Measurements from ENCODE around the gene FOXP2. TPM values are rescaled to one million over a fixed set of nuclear protein-coding genes. Genes with fewer than 3 reads are reported as not detected.

FOXP2 gene
- total RNA-seq, 1 experiment from 2014 or later, result not detected

GRCh38 chr7:114622221-114622620 is 207.6 kb downstream of the FOXP2 start:
- H3K9ac ChIP-seq (ENCODE audit: low read length), result no peak overlapping the region
- H3K4me2 ChIP-seq (ENCODE audit: low read length), result no peak overlapping the region
- H3K79me2 ChIP-seq (ENCODE audit: low read length), result no peaks in the 10 kb centered on the region
- H3K4me3 ChIP-seq (ENCODE audit: low read length), result no peak overlapping the region
- POLR2A ChIA-PET (ENCODE audit: unreplicated experiment), result no interaction called here
- H3K9me3 ChIP-seq (ENCODE audit: low read length), result no peaks in the 10 kb centered on the region
- no peak overlapping the region for H2AFZ ChIP-seq (ENCODE audit: low read length)
- CTCF ChIA-PET, result interaction anchor here (0.6 kb wide), 1 partner anchor 53 kb away, joined by 3 read pairs; no protein-coding TSS in a partner anchor
- no peaks in the 10 kb centered on the region for H3F3A ChIP-seq (ENCODE audit: low read length, unreplicated experiment)
- BruUV-seq (replicated peaks), result no TSS peak
- H3K36me3 ChIP-seq (ENCODE audit: low read depth, low read length), result no peaks in the 10 kb centered on the region
- no peaks in the 10 kb centered on the region for H4K20me1 ChIP-seq (ENCODE audit: low read length)
- H3K4me1 ChIP-seq (ENCODE audit: insufficient read depth, low read length), result no peaks in the 10 kb centered on the region
- ATAC-seq (no peak), DNase-seq (no peak)
- peaks cover 80% of the 10 kb centered on the region for H3K27me3 ChIP-seq (ENCODE audit: low read length)
- intact Hi-C loops (cut with micrococcal nuclease), result no loop called here
- TF ChIP-seq EZH2 (IDR thresholded peaks at IDR 0.05; ENCODE audit: low read length, unreplicated experiment), result no peak
- TF ChIP-seq EZH2phosphoT487 (IDR thresholded peaks at IDR 0.05; ENCODE audit: borderline replicate concordance, low read length), result no peak
- TF ChIP-seq CTCF (conservative IDR thresholded peaks at IDR 0.05; ENCODE audit: low read depth, low read length), result no peak
- H3K27ac ChIP-seq (ENCODE audit: low read length), result no peak overlapping the region
- H3K9me2 ChIP-seq (replicated peaks; ENCODE audit: low read length), result no peaks in the 10 kb centered on the region

- Histone ChIP-seq H3K27ac (ENCODE audit: low read length) (no peak overlapping the region), H3K9me3 (ENCODE audit: low read length) (no peaks in the 10 kb centered on the region), H3K79me2 (ENCODE audit: low read length) (no peaks in the 10 kb centered on the region), H3K36me3 (ENCODE audit: low read depth, low read length) (no peaks in the 10 kb centered on the region), H3K9me2 (replicated peaks; ENCODE audit: low read length) (no peaks in the 10 kb centered on the region), H3F3A (ENCODE audit: low read length, unreplicated experiment) (no peaks in the 10 kb centered on the region), H3K4me3 (ENCODE audit: low read length) (no peak overlapping the region), H3K4me1 (ENCODE audit: insufficient read depth, low read length) (no peaks in the 10 kb centered on the region), H3K9ac (ENCODE audit: low read length) (no peak overlapping the region), H3K27me3 (ENCODE audit: low read length) (peaks cover 81% of the 10 kb centered on the region), H3K4me2 (ENCODE audit: low read length) (no peak overlapping the region), H2AFZ (ENCODE audit: low read length) (no peak overlapping the region), H4K20me1 (ENCODE audit: low read length) (no peaks in the 10 kb centered on the region)
- intact Hi-C loops (cut with micrococcal nuclease), result no loop called here
- TF ChIP-seq EZH2 (IDR thresholded peaks at IDR 0.05; ENCODE audit: low read length, unreplicated experiment), result no peak
- DNase-seq, result no peak
- ChIA-PET POLR2A (ENCODE audit: unreplicated experiment) (no interaction called here), CTCF (no interaction called here)
- no peak for ATAC-seq
- BruUV-seq (replicated peaks), result no TSS peak
Measured at GRCh38 chr7:114623146-114623545, 208.5 kb downstream of the FOXP2 start.

- Histone ChIP-seq H3K9ac (ENCODE audit: low read length) (no peak overlapping the region), H3K4me1 (ENCODE audit: insufficient read depth, low read length) (no peaks in the 10 kb centered on the region), H3K4me3 (ENCODE audit: low read length) (no peak overlapping the region), H3K27ac (ENCODE audit: low read length) (no peak overlapping the region), H3K4me2 (ENCODE audit: low read length) (no peak overlapping the region), H2AFZ (ENCODE audit: low read length) (no peak overlapping the region), H3K9me2 (replicated peaks; ENCODE audit: low read length) (no peaks in the 10 kb centered on the region), H3K27me3 (ENCODE audit: low read length) (peaks cover 82% of the 10 kb centered on the region), H3F3A (ENCODE audit: low read length, unreplicated experiment) (no peaks in the 10 kb centered on the region), H3K79me2 (ENCODE audit: low read length) (no peaks in the 10 kb centered on the region), H4K20me1 (ENCODE audit: low read length) (no peaks in the 10 kb centered on the region), H3K9me3 (ENCODE audit: low read length) (no peaks in the 10 kb centered on the region), H3K36me3 (ENCODE audit: low read depth, low read length) (no peaks in the 10 kb centered on the region)
- no peak for ATAC-seq
- TF ChIP-seq EZH2phosphoT487 (IDR thresholded peaks at IDR 0.05; ENCODE audit: borderline replicate concordance, low read length), result no peak
- TF ChIP-seq EZH2 (IDR thresholded peaks at IDR 0.05; ENCODE audit: low read length, unreplicated experiment), result no peak
- TF ChIP-seq CTCF (conservative IDR thresholded peaks at IDR 0.05; ENCODE audit: low read depth, low read length), result no peak
- CTCF ChIA-PET, result no interaction called here
- POLR2A ChIA-PET (ENCODE audit: unreplicated experiment), result no interaction called here
- DNase-seq, result no peak
- no TSS peak for BruUV-seq (replicated peaks)
- intact Hi-C loops (cut with micrococcal nuclease), result no loop called here
Measured at GRCh38 chr7:114627231-114627630, 212.6 kb downstream of the FOXP2 start.
